Fibroblast of peridontal ligament (primary cell): ENCODE measurements around the gene SLC9A2.

Experiments
- DNase-seq: peaks from one replicate; pipeline ENCODE4 v3.0.0-alpha.2; 2010; ENCODE audit errors: extremely low read depth

SLC9A2 gene

GRCh38 chr2:102618452-102619413 is 620 bp upstream of the SLC9A2 start:
- DNase-seq, result no peak

GRCh38 chr2:102620332-102620731 is 979 bp downstream of the SLC9A2 start:
- no peak for DNase-seq

GRCh38 chr2:102621630-102622029 is 2.3 kb downstream of the SLC9A2 start:
- DNase-seq, result no peak

- no peak for DNase-seq
These were observed 3.3 kb downstream of the SLC9A2 start for GRCh38 chr2:102622646-102623045.

DNA sequence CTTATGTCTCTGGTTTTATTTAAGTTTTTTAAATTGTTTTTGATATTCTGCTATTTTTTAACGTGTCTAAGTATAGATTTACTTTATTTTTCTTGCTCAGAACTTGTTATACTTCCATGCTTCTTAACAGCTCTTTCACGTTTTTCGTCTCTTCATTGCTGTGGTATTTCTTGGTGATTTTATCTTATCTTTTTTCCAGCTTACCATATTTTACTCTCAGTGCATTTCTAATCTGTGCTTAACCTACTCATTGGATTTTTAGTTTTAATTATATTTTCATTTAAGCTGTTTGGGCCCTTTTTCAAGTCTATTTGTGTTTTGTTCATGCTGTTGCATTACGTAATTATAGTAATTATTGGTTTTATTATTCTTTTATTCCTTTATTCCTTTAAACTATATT is 11.1 kb downstream of the SLC9A2 start:
- DNase-seq, result no peak

DNA sequence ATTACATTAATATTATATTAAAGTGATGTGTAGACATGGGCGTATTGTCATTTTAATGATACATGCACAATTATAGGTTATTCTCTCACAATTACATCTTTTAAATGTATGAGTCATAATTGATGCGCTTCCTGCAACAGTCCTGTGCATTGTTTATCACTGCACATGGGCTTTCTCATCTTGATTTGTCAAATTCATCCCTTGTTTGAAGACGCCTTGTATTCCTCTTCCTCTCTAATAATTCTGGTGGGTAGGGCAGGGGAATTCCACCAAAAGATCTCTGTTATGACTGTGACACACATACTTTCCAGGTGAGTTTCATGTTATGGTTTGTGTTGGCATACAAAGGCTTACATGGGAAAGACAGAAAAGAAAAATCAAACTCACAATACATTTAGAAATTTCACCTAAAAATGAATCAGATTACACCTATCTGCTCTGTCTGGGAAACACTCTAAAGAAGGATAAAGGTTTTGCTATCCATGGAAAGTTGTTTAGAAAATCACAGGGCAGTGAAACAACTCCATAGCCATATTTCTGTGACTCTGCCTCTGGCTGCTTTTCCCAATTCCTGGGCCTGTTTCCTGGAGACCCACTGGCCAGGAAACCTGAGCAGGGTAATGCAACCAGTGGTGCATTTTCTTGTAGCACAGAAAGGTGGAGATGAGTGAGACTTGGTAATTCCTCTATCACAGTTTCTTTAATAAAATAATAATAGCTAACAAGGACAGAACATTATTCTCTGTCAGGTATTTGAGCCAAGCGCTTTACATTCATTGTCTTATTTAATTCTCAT is 13.2 kb downstream of the SLC9A2 start:
- DNase-seq, result no peak

DNA sequence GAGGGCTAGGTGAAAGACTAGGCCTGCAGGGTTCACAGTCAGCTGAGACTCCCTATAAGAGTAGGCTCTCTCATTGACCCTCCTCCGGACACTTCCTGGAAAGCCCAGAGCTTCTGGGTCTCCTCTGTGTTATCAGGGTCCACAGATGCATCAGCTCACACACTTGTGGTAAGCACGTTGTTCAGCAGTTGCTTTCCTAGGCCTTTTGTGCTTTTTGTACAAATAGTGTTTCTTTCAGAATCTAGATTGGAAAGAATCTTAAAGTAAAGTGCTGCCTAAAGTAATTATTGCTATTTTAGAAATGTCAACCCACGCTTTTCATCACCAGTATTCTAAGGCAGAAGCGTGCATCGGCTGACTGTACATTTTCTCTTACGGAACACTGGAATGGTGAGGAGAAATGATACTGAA is 15.5 kb downstream of the SLC9A2 start:
- DNase-seq, result no peak

GRCh38 chr2:102635317-102635716 is 16.0 kb downstream of the SLC9A2 start:
- DNase-seq, result no peak

GRCh38 chr2:102636283-102636907 is 17.0 kb downstream of the SLC9A2 start:
- DNase-seq, result no peak

DNA sequence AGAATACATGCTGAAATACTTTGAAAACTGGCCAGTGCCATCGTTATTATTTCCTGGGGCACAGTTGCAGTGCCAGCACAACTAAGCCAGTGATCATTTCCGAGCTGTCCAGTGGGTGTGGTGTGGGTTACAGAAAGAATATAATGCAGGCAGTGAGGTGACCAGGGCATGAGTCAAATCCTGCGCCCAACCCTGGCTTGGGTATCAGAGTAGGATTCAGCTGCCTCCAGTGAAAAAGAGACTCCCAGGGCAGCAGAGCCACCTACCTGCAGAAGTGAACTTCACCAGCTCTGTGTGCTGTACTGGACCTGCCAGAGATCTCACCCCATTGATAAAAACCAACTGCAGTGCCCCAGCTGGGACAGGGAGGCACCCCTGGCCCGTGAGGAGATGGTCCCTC is 18.0 kb downstream of the SLC9A2 start:
- DNase-seq, result no peak

DNA sequence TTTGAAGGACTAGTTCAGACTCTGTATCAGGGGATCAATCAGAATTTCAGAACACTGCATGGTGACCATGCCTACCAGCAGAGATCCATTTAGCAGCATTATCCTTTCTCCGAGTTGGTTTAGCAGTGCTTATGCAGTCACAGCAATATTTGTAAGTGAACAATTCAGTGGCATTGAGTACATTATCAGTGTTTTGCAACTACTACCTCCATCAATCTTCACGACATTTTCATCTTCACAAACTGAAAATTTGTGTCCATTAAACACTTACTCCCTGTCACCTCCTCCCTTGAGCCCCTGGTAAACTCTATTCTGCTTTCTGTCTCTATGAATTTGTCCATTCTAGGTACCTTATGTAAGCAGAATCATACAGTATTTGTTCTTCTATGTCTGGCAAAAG is 20.1 kb downstream of the SLC9A2 start:
- DNase-seq, result no peak

DNA sequence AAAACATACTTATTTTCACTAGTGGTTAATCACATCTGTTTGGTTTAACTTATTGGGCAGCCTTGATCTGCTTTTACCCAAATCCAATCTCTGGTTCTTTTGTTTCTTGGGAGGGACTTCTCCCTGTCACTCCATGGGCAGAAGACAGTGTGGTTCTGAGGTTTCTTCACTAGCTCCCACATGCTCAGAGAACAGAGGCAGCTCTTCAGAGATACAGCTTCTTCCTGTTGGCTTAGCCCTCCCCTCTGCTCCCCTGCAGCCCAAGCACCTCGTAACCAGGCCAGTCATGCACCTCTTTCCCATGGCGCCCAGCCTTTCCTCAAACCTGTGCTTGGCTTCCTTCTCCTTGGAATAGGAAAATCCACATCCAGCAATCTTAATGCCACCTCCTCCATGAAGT is 32.8 kb downstream of the SLC9A2 start:
- no peak for DNase-seq

- DNase-seq, result no peak
These were observed 38.4 kb downstream of the SLC9A2 start for GRCh38 chr2:102657770-102658169.

DNA sequence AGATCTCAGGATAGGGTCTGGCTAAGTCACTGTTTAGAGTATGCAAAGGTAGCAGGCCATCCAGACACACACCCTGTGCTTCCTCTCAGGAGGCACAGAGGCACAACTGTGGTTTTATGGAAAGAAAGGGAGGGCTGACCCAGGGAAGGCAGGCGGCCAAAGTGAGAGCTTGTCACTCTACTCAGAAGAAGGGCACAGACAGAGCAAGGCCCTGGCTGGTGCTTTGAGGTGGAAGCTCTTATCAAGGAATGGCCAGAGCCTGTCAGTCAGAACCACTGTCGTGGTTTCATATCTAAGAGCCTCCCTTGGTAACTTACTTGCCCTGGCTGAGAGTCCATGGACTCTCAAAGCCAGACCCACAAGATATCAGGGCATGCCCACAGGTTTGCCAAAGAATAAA is 40.7 kb downstream of the SLC9A2 start:
- no peak for DNase-seq

DNA sequence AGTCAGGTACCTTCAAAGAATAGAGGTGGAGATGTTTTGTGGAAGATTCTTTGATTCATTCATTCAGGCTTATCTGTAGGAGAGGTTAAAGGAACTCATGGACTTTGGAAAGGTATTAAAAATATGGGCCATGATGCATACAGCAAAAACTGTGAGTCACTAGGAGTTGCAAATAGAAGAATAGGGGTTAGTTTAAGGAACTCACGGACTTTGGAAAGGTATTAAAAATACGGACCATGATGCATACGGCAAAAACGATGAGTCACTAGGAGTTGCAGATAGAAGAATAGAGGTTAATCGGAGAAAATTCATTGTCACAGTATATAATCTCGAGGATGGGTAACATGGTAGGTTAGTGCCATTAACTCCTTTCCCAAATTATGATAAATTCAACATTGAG is 41.2 kb downstream of the SLC9A2 start:
- DNase-seq, result no peak

GRCh38 chr2:102661846-102662245 is 42.5 kb downstream of the SLC9A2 start:
- no peak for DNase-seq

- DNase-seq, result no peak
These were observed 43.5 kb downstream of the SLC9A2 start for GRCh38 chr2:102662833-102663232.

- no peak for DNase-seq
These were observed 44.0 kb downstream of the SLC9A2 start for GRCh38 chr2:102663381-102663780.

- DNase-seq, result no peak
These were observed 45.1 kb downstream of the SLC9A2 start for GRCh38 chr2:102664471-102664909.

GRCh38 chr2:102667072-102667471 is 47.7 kb downstream of the SLC9A2 start:
- DNase-seq, result no peak

DNA sequence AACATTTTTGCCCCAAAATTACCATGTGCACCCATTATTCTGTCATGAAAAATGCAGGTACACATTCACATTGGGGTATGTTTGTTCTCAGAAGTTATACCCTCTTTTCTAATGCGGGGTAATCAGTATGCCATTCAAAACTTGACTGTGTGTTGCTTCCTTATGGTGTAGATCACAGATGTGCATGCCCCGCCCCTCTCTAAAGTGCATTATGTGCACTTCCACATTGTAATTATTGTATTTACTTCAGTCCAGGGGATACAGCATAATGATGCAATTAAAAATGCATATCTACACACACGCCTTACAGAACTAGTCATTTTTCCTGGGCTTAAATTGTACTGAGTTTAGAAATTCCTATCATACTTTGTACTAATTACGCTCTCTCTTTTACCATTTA is 48.8 kb downstream of the SLC9A2 start:
- no peak for DNase-seq

DNA sequence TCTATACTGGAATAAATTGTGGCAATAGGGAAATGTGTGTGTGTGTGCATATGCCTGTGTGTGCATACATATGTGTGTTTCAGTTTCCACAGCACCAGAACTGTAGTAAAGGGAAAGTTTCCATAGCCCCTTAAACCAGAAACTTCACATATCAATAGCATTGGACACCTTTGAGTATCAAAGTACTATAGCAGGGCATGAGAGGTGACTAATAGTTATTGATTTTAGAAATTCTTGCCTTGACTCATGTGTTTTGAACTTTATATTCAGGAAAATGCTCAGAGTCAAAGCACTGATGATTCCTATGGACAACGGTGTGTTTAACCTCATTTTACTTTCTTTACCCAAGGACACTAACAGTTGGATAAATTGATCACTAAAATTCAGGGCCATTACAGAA is 50.0 kb downstream of the SLC9A2 start:
- DNase-seq, result no peak
